ENCODE results near the gene KLK8. TPM values are rescaled to one million over a fixed set of nuclear protein-coding genes. Genes with fewer than 3 reads are reported as not detected.

Gene KLK8
- 1 to 10 TPM in 1 of 2 donors, not detected in 1; 1.1 TPM for total RNA-seq
- 0.64 TPM for polyA plus RNA-seq (2013, experiment 1 of 2)
- polyA plus RNA-seq (2013, experiment 2 of 2): 1.0 TPM
- long read RNA-seq, experiment 1: 0 reads
- long read RNA-seq, experiment 2: 0 reads
- long read RNA-seq, experiment 3, partial matches to known transcripts: 0 of 2 reads
- long read RNA-seq, experiment 3, other reads (novel, unspliced or antisense): 1 of 2 reads
- long read RNA-seq, experiment 4: 0 reads

- Mint-ChIP-seq H3K4me1 (peaks cover 14% of the 10 kb centered on the region), H3K9me3 (no peaks in the 10 kb centered on the region), H3K27me3 (ENCODE audit: insufficient read depth) (peaks cover 58% of the 10 kb centered on the region), H3K27ac (peak within 1 kb of the TSS; percentile 68), H3K4me3 (peak within 1 kb of the TSS; percentile 49), H3K36me3 (ENCODE audit: low read depth) (no peaks in the 10 kb centered on the region)
- no peaks in the 10 kb centered on the region for H3K4me1 ChIP-seq (ENCODE audit: control insufficient read depth, insufficient read depth, low read length)
- peak; percentile 80 for DNase-seq
- H3K9me3 ChIP-seq (ENCODE audit: control insufficient read depth, low read length): no peaks in the 10 kb centered on the region
- H3K27me3 ChIP-seq (ENCODE audit: control insufficient read depth, insufficient read depth, low read length, poor library complexity, severe bottlenecking): peaks cover 12% of the 10 kb centered on the region
- no peak within 1 kb of the TSS for H3K27ac ChIP-seq (ENCODE audit: low read depth, low read length)
- no peak within 1 kb of the TSS for H3K9ac ChIP-seq (ENCODE audit: extremely low read depth, low read length, poor library complexity, severe bottlenecking)
- no peak for TF ChIP-seq CTCF (conservative IDR thresholded peaks at IDR 0.05)
- no peak within 1 kb of the TSS for H3K4me3 ChIP-seq (ENCODE audit: low read length)
- no peaks in the 10 kb centered on the region for H3K36me3 ChIP-seq (ENCODE audit: control insufficient read depth, insufficient read depth, low read length)
- WGBS, 2 experiments (ENCODE audit: insufficient coverage in 1 of 2, insufficient read length in 1 of 2): 68% methylated on average over 6 of the region's 7 CpGs; no CpG with 5 or more reads in 1 of the 2 experiments
Observed at GRCh38 chr19:51001515-51001914, at the start of gene KLK8. TSS of gene KLK8 (minus strand) at chr19:51001604. CDS start at chr19:51001167, 437 bp downstream.

GRCh38 chr19:51047031-51047335 lies 45.6 kb upstream of the KLK8 start:
- no peak overlapping the region for H3K9ac ChIP-seq (ENCODE audit: extremely low read depth, low read length, poor library complexity, severe bottlenecking)
- TF ChIP-seq CTCF (conservative IDR thresholded peaks at IDR 0.05): no peak
- no peak for DNase-seq
- Mint-ChIP-seq H3K27ac (peak overlapping the region; percentile 56), H3K36me3 (ENCODE audit: low read depth) (no peaks in the 10 kb centered on the region), H3K4me3 (no peak overlapping the region), H3K27me3 (ENCODE audit: insufficient read depth) (no peaks in the 10 kb centered on the region), H3K9me3 (peaks cover 10% of the 10 kb centered on the region), H3K4me1 (peaks cover 14% of the 10 kb centered on the region)
- H3K27me3 ChIP-seq (ENCODE audit: control insufficient read depth, insufficient read depth, low read length, poor library complexity, severe bottlenecking): no peaks in the 10 kb centered on the region
- no peaks in the 10 kb centered on the region for H3K9me3 ChIP-seq (ENCODE audit: control insufficient read depth, low read length)
- no peak overlapping the region for H3K4me3 ChIP-seq (ENCODE audit: low read length)
- H3K4me1 ChIP-seq (ENCODE audit: control insufficient read depth, insufficient read depth, low read length): no peaks in the 10 kb centered on the region
- no peaks in the 10 kb centered on the region for H3K36me3 ChIP-seq (ENCODE audit: control insufficient read depth, insufficient read depth, low read length)
- no peak overlapping the region for H3K27ac ChIP-seq (ENCODE audit: low read depth, low read length)
- 28 to 59% methylated on average over 2 to 4 of the region's 4 CpGs for WGBS, 2 experiments (ENCODE audit: insufficient coverage in 1 of 2, insufficient read length in 1 of 2)

- no peak overlapping the region for H3K4me3 ChIP-seq (ENCODE audit: low read length)
- H3K9me3 ChIP-seq (ENCODE audit: control insufficient read depth, low read length): no peaks in the 10 kb centered on the region
- no peak overlapping the region for H3K27ac ChIP-seq (ENCODE audit: low read depth, low read length)
- no peaks in the 10 kb centered on the region for H3K4me1 ChIP-seq (ENCODE audit: control insufficient read depth, insufficient read depth, low read length)
- no peak for DNase-seq
- no peaks in the 10 kb centered on the region for H3K27me3 ChIP-seq (ENCODE audit: control insufficient read depth, insufficient read depth, low read length, poor library complexity, severe bottlenecking)
- TF ChIP-seq CTCF (conservative IDR thresholded peaks at IDR 0.05): no peak
- no peaks in the 10 kb centered on the region for H3K36me3 Mint-ChIP-seq (ENCODE audit: low read depth)
- WGBS, 2 experiments (ENCODE audit: insufficient coverage in 1 of 2, insufficient read length in 1 of 2): 91 to 95% methylated on average over 7 to 11 of the region's 11 CpGs
- no peak overlapping the region for H3K9ac ChIP-seq (ENCODE audit: extremely low read depth, low read length, poor library complexity, severe bottlenecking)
- no peaks in the 10 kb centered on the region for H3K27me3 Mint-ChIP-seq (ENCODE audit: insufficient read depth)
- peaks cover 4% of the 10 kb centered on the region for H3K9me3 Mint-ChIP-seq
- no peak overlapping the region for H3K27ac Mint-ChIP-seq
- H3K4me3 Mint-ChIP-seq: no peak overlapping the region
- no peaks in the 10 kb centered on the region for H3K36me3 ChIP-seq (ENCODE audit: control insufficient read depth, insufficient read depth, low read length)
- H3K4me1 Mint-ChIP-seq: peaks cover 14% of the 10 kb centered on the region
Observed at GRCh38 chr19:51044327-51044726, 42.9 kb upstream of the KLK8 start.

Data from endodermal cell (in vitro differentiated cells).